PFSK-1 (cell line): ENCODE data around the gene RIIAD1.

Experiments
- SIN3A ChIP-seq: IDR thresholded peaks from 2 replicates; pipeline ENCODE4 v1.6.1; 2012; ENCODE audit warnings: mild to moderate bottlenecking, low read length, moderate library complexity, borderline replicate concordance; ENCODE audit not compliant: insufficient read depth
- TAF1 ChIP-seq: IDR thresholded peaks from 2 replicates; pipeline ENCODE4 v1.6.1; 2012; ENCODE audit warnings: low read length, control low read depth, borderline replicate concordance; ENCODE audit not compliant: insufficient read depth

DNA sequence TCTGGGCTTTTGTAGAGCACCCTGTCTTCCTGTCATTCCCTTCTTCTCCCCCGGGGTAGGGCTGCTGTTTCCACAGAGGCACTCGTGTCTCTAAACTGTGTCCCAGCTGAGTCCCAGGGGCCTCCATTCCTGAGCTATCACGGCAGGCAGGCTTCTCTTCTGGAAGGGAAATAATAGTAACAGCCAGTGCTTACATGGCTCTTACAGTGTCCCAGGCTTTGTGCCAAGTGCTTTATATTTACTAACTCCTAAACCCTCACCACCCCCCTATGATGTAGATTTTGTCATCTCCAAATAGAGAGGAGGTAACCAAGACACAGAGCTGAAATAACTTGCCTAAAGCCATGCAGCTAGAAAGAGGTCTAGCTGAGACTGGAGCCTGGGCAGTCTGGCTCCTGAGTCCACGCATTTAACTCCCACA lies 3.3 kb upstream of the RIIAD1 start:
- TF ChIP-seq SIN3A: no peak
- TF ChIP-seq TAF1: no peak
